Suppressor macrophage treated with lipopolysaccharide for 4 hours (primary cell): Measurements from ENCODE around the gene ZNF124.
"Not testable (repeated sequence)": the region's sequence is repeated elsewhere in the genome, so short reads cannot be mapped to it uniquely, and the experiment has no call there.

Experiments
- DNase-seq: peaks from one replicate; pipeline ENCODE4 v3.0.0-alpha.2; 2020

The ZNF124 gene

GRCh38 chr1:247171875-247172563 lies at the start of gene ZNF124:
TSS of gene ZNF124 (minus strand) at chr1:247172020. CDS start at chr1:247171877, 143 bp downstream.
- DNase-seq: peak; percentile 44

GRCh38 chr1:247220280-247220679 lies 48.5 kb upstream of the ZNF124 start:
- not testable (repeated sequence) for DNase-seq

GRCh38 chr1:247218121-247218651 lies 46.4 kb upstream of the ZNF124 start:
- peak; percentile 66 for DNase-seq

GRCh38 chr1:247216261-247216660 lies 44.4 kb upstream of the ZNF124 start:
- no peak for DNase-seq

- DNase-seq: no peak
Measured at GRCh38 chr1:247212627-247213617, 41.1 kb upstream of the ZNF124 start.

GRCh38 chr1:247212012-247212411 lies 40.2 kb upstream of the ZNF124 start:
- DNase-seq: no peak

- no peak for DNase-seq
Measured at GRCh38 chr1:247211339-247211738, 39.5 kb upstream of the ZNF124 start.

- DNase-seq: peak; percentile 98
Measured at GRCh38 chr1:247210376-247211117, 38.7 kb upstream of the ZNF124 start.

- DNase-seq: no peak
Measured at GRCh38 chr1:247210062-247210375, 38.2 kb upstream of the ZNF124 start.

- DNase-seq: peak; percentile 41
Measured at GRCh38 chr1:247209396-247209795, 37.6 kb upstream of the ZNF124 start.

- DNase-seq: no peak
Measured at GRCh38 chr1:247204177-247204647, 32.4 kb upstream of the ZNF124 start.

GRCh38 chr1:247198781-247199180 lies 27.0 kb upstream of the ZNF124 start:
- no peak for DNase-seq

GRCh38 chr1:247193958-247194357 lies 22.1 kb upstream of the ZNF124 start:
- no peak for DNase-seq

GRCh38 chr1:247189981-247190798 lies 18.4 kb upstream of the ZNF124 start:
- DNase-seq: no peak

GRCh38 chr1:247185667-247186066 lies 13.8 kb upstream of the ZNF124 start:
- no peak for DNase-seq

GRCh38 chr1:247184254-247184653 lies 12.4 kb upstream of the ZNF124 start:
- DNase-seq: no peak

GRCh38 chr1:247182994-247183393 lies 11.2 kb upstream of the ZNF124 start:
- DNase-seq: no peak

- no peak for DNase-seq
Measured at GRCh38 chr1:247180581-247180980, 8.8 kb upstream of the ZNF124 start.

- no peak for DNase-seq
Measured at GRCh38 chr1:247177755-247178154, 5.9 kb upstream of the ZNF124 start.

GRCh38 chr1:247175458-247175857 lies 3.6 kb upstream of the ZNF124 start:
- peak; percentile 7 for DNase-seq

- DNase-seq: peak; percentile 10
Measured at GRCh38 chr1:247173431-247173830, 1.6 kb upstream of the ZNF124 start.

- DNase-seq: peak; percentile 27
Measured at GRCh38 chr1:247172996-247173395, 1.2 kb upstream of the ZNF124 start.
